Bronchus fibroblast of lung (primary cell): Measurements from ENCODE around the gene SLC34A2. TPM values are rescaled to one million over a fixed set of nuclear protein-coding genes. Genes with fewer than 3 reads are reported as not detected.

Experiments
- total RNA-seq: library from RNA; depleted of rRNA; stranded (reverse); fragments of >200 nt; gene quantifications from 2 replicates; pipeline ENCODE4 v1.2.3, GENCODE V29; 2015

The SLC34A2 gene
- not detected in 2 replicates for total RNA-seq

GRCh38 chr4:25654971-25655963 lies at the start of gene SLC34A2:
Gene SLC34A2, plus strand, starts transcription at chr4:25655851. Its CDS starts 6,650 bp downstream, at chr4:25662501.

Other genes with a start within 250 kb of the SLC34A2 start
- gene SEL1L3, start 207.1 kb downstream of the SLC34A2 start, total RNA-seq: 4.6 and 5.2 TPM in 2 replicates